BLaER1 (cell line): ENCODE results near the gene PNPLA7.

ENCODE experiments used
- H3K27ac ChIP-seq: shearing (Covaris generic); formaldehyde crosslinking; 2 replicates; pipeline ENCODE4 v1.8.1; 2022
- H3K27me3 ChIP-seq: shearing (Covaris generic); formaldehyde crosslinking; 2 replicates; pipeline ENCODE4 v1.8.1; 2022
- H3K36me3 ChIP-seq: shearing (Covaris generic); formaldehyde crosslinking; 2 replicates; pipeline ENCODE4 v1.8.1; 2022
- H3K4me1 ChIP-seq: shearing (Covaris generic); formaldehyde crosslinking; 2 replicates; pipeline ENCODE4 v1.8.1; 2022
- H3K4me2 ChIP-seq: shearing (Covaris generic); formaldehyde crosslinking; 2 replicates; pipeline ENCODE4 v1.8.1; 2022
- H3K4me3 ChIP-seq: shearing (Covaris generic); formaldehyde crosslinking; 2 replicates; pipeline ENCODE4 v1.8.1; 2022
- H3K9ac ChIP-seq: shearing (Covaris generic); formaldehyde crosslinking; 2 replicates; pipeline ENCODE4 v1.8.1; 2022
- H3K9me3 ChIP-seq: shearing (Covaris generic); formaldehyde crosslinking; 2 replicates; pipeline ENCODE4 v1.8.1; 2022
- H4K20me1 ChIP-seq: shearing (Covaris generic); formaldehyde crosslinking; 2 replicates; pipeline ENCODE4 v1.8.1; 2022
- Cebpa-rat ChIP-seq: shearing (Covaris generic); IDR thresholded peaks from 2 replicates; pipeline ENCODE4 v1.8.1; 2022

Gene PNPLA7

GRCh38 chr9:137432687-137433348, 117.4 kb downstream of the PNPLA7 start:
- Histone ChIP-seq H3K36me3 (no peaks in the 10 kb centered on the region), H3K4me2 (peak overlapping the region; percentile 94), H3K9me3 (no peaks in the 10 kb centered on the region), H3K27ac (peak overlapping the region; percentile 31; the same call in 1 of the 2 replicates), H3K27me3 (no peaks in the 10 kb centered on the region), H3K4me1 (peaks cover 99% of the 10 kb centered on the region), H3K9ac (no peak overlapping the region), H4K20me1 (0 out of 2 replicates have a peak, but pooled peaks cover 6% of the 10 kb centered on the region), H3K4me3 (no peak overlapping the region)
- no peak for TF ChIP-seq Cebpa-rat

- Histone ChIP-seq H3K27ac (peak overlapping the region; percentile 68), H3K9me3 (no peaks in the 10 kb centered on the region), H4K20me1 (0 out of 2 replicates have a peak, but pooled peaks cover 6% of the 10 kb centered on the region), H3K27me3 (peaks cover under 1% of the 10 kb centered on the region; the same call in 1 of the 2 replicates), H3K4me2 (peak overlapping the region; percentile 94), H3K4me3 (peak overlapping the region; percentile 54; the same call in 1 of the 2 replicates), H3K4me1 (peaks cover 95% of the 10 kb centered on the region), H3K36me3 (no peaks in the 10 kb centered on the region), H3K9ac (peak overlapping the region; percentile 48; the same call in 1 of the 2 replicates)
- no peak for TF ChIP-seq Cebpa-rat
Observed at GRCh38 chr9:137431416-137431931, 118.7 kb downstream of the PNPLA7 start.

GRCh38 chr9:137430723-137431415, 119.3 kb downstream of the PNPLA7 start:
- no peaks in the 10 kb centered on the region for H3K9me3 ChIP-seq
- H4K20me1 ChIP-seq, result 0 out of 2 replicates have a peak, but pooled peaks cover 6% of the 10 kb centered on the region
- H3K4me1 ChIP-seq, result peaks cover 95% of the 10 kb centered on the region
- no peak for TF ChIP-seq Cebpa-rat
- peak overlapping the region; percentile 68 for H3K27ac ChIP-seq
- no peaks in the 10 kb centered on the region for H3K36me3 ChIP-seq
- peak overlapping the region; percentile 94 for H3K4me2 ChIP-seq
- peaks cover 5% of the 10 kb centered on the region; the same call in 1 of the 2 replicates for H3K27me3 ChIP-seq
- peak overlapping the region; percentile 54; the same call in 1 of the 2 replicates for H3K4me3 ChIP-seq
- H3K9ac ChIP-seq, result peak overlapping the region; percentile 48

- 0 out of 2 replicates have a peak, but pooled peaks cover 6% of the 10 kb centered on the region for H4K20me1 ChIP-seq
- H3K9me3 ChIP-seq, result no peaks in the 10 kb centered on the region
- H3K36me3 ChIP-seq, result no peaks in the 10 kb centered on the region
- peak overlapping the region; percentile 68 for H3K27ac ChIP-seq
- peaks cover 95% of the 10 kb centered on the region for H3K4me1 ChIP-seq
- peak overlapping the region; percentile 48; the same call in 1 of the 2 replicates for H3K9ac ChIP-seq
- TF ChIP-seq Cebpa-rat, result no peak
- H3K27me3 ChIP-seq, result peaks cover 8% of the 10 kb centered on the region; the same call in 1 of the 2 replicates
- peak overlapping the region; percentile 54 for H3K4me3 ChIP-seq
- peak overlapping the region; percentile 94 for H3K4me2 ChIP-seq
Observed at GRCh38 chr9:137429974-137430722, 120.1 kb downstream of the PNPLA7 start.

- peak overlapping the region; percentile 68 for H3K27ac ChIP-seq
Observed at GRCh38 chr9:137429546-137429890, 120.7 kb downstream of the PNPLA7 start.

GRCh38 chr9:137428841-137429545, 121.2 kb downstream of the PNPLA7 start:
- Histone ChIP-seq H3K36me3 (no peaks in the 10 kb centered on the region), H3K4me1 (peaks cover 95% of the 10 kb centered on the region), H3K9ac (no peak overlapping the region; the same call in 1 of the 2 replicates), H4K20me1 (0 out of 2 replicates have a peak, but pooled peaks cover 6% of the 10 kb centered on the region), H3K27me3 (peaks cover 19% of the 10 kb centered on the region), H3K9me3 (no peaks in the 10 kb centered on the region), H3K27ac (peak overlapping the region; percentile 68), H3K4me2 (peak overlapping the region; percentile 94), H3K4me3 (peak overlapping the region; percentile 54; the same call in 1 of the 2 replicates)
- no peak for TF ChIP-seq Cebpa-rat

More at GRCh38 chr9:137429546-137429890, 120.7 kb downstream of the PNPLA7 start:
- H3K4me3 ChIP-seq, result peak overlapping the region; percentile 54; the same call in 1 of the 2 replicates
- H3K9ac ChIP-seq, result no peak overlapping the region; the same call in 1 of the 2 replicates
- peaks cover 95% of the 10 kb centered on the region for H3K4me1 ChIP-seq
- no peak for TF ChIP-seq Cebpa-rat
- H3K36me3 ChIP-seq, result no peaks in the 10 kb centered on the region
- H3K27me3 ChIP-seq, result peaks cover 14% of the 10 kb centered on the region
- no peaks in the 10 kb centered on the region for H3K9me3 ChIP-seq
- 0 out of 2 replicates have a peak, but pooled peaks cover 6% of the 10 kb centered on the region for H4K20me1 ChIP-seq
- peak overlapping the region; percentile 94 for H3K4me2 ChIP-seq

- Histone ChIP-seq H3K27me3 (peaks cover 27% of the 10 kb centered on the region), H3K9me3 (no peaks in the 10 kb centered on the region), H3K4me3 (no peak overlapping the region), H3K9ac (no peak overlapping the region), H3K36me3 (no peaks in the 10 kb centered on the region), H4K20me1 (0 out of 2 replicates have a peak, but pooled peaks cover 6% of the 10 kb centered on the region), H3K4me1 (peaks cover 95% of the 10 kb centered on the region), H3K4me2 (peak overlapping the region; percentile 56), H3K27ac (0 out of 2 replicates have a peak overlapping the region, but pooled peaks have one; percentile 8)
- no peak for TF ChIP-seq Cebpa-rat
Observed at GRCh38 chr9:137428311-137428630, 121.9 kb downstream of the PNPLA7 start.

- H3K9ac ChIP-seq, result no peak overlapping the region
- peak overlapping the region; percentile 56 for H3K4me2 ChIP-seq
- H3K4me3 ChIP-seq, result no peak overlapping the region
- 0 out of 2 replicates have a peak overlapping the region, but pooled peaks have one; percentile 8 for H3K27ac ChIP-seq
- 0 out of 2 replicates have a peak, but pooled peaks cover 6% of the 10 kb centered on the region for H4K20me1 ChIP-seq
- H3K27me3 ChIP-seq, result peaks cover 31% of the 10 kb centered on the region
- peaks cover 89% of the 10 kb centered on the region for H3K4me1 ChIP-seq
- no peak for TF ChIP-seq Cebpa-rat
- no peaks in the 10 kb centered on the region for H3K9me3 ChIP-seq
- no peaks in the 10 kb centered on the region for H3K36me3 ChIP-seq
Observed at GRCh38 chr9:137427454-137428310, 122.5 kb downstream of the PNPLA7 start.
